NB4 (cell line): ENCODE measurements around the gene NFATC2.

Experiments used
- CTCF ChIP-seq: IDR thresholded peaks from one replicate; pipeline ENCODE4 v1.5.1; 2012; ENCODE audit warnings: low read depth, low read length
- MAX ChIP-seq: IDR thresholded peaks from 2 replicates; pipeline ENCODE4 v1.6.1; 2011; ENCODE audit warnings: low read depth, low read length
- MYC ChIP-seq: IDR thresholded peaks from 2 replicates; pipeline ENCODE4 v1.6.1; 2011; ENCODE audit warnings: low read depth, low read length
- POLR2A ChIP-seq: IDR thresholded peaks from 2 replicates; pipeline ENCODE4 v1.6.1; 2011; ENCODE audit warnings: mild to moderate bottlenecking; ENCODE audit not compliant: insufficient read length; ENCODE audit errors: extremely low read depth

- TF ChIP-seq POLR2A (no peak), MAX (no peak), CTCF (no peak), MYC (no peak)
Measured at GRCh38 chr20:51392614-51393186, 149.8 kb downstream of the NFATC2 start.
